ENCODE data around the gene ZDHHC14.
"Not testable (repeated sequence)": the region's sequence is repeated elsewhere in the genome, so short reads cannot be mapped to it uniquely, and the experiment has no call there.

ZDHHC14 gene

DNA sequence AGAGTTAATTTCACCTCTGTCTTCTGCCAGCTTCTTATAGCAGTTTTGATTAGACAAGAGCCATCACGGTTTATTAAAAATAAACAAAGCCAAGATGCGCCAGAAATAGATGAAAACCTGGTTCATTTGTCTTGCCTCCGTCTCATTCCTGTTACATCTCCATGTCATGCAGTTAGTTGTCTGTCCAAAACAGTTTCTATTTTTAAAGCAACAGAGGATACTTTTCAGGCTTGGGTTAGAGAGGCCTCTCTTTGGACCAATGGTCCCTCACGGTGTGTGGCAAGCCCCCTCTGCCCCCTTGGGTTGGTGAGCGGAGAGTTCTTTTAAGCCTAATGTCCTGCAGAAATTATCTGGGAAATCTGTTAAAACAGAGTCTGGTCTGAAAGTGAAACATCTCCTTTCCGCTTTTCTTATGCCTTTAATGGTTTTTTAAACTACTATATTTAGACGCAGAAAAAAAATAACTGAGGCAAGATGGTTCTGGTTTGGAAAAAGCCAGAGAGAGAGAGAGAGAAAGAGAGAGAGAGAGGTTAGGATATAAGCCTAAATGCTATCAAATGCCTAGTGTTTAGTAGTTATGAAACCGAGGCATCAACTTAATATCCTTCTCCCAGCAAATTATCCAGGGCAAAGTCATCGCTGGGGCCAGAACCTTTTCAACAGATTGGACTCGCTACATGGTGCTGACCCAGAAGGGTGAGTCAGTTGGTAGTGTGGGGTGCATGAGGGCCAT is 64.5 kb downstream of the ZDHHC14 start:
- DNase-seq (ENCODE audit: low spot score), result no peak

DNA sequence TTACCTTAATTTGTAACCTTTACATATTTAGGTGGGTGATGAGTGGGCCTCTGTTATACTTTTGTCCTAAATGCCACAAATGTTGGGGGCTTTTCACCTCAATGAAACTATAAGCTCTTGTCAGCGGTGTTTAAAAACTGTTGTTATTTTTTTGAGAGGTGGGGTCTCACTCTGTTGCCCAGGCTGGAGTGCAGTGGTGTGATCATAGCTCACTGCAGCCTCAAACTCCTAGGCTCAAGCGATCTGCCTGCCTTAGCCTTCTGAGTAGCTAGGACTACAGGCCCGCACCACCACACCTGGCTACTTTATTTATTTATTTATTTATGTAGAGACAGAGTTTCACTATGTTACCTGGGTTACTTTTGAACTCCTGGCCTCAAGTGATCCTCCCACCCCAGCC is 66.7 kb downstream of the ZDHHC14 start:
- no peak for DNase-seq (ENCODE audit: low spot score)

DNA sequence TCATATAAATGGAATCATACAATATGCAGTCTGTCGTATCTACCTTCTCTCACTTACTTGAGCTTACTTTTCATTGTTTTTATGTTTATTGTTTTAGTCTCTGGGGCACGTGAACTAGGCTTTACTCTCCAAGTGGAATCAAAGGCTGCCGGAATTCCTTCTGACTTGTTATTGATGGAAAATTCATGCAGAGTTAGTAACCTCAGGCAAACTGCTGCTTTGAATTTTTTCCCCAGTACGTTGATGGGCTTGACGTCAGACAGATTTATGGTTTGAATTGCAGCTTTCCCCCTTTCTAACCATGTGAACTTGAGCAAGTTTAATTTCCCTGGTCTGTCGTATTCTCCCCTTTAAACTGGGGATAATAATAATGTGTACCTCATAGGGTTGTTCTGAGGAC is 68.6 kb downstream of the ZDHHC14 start:
- no peak for DNase-seq (ENCODE audit: low spot score)

DNA sequence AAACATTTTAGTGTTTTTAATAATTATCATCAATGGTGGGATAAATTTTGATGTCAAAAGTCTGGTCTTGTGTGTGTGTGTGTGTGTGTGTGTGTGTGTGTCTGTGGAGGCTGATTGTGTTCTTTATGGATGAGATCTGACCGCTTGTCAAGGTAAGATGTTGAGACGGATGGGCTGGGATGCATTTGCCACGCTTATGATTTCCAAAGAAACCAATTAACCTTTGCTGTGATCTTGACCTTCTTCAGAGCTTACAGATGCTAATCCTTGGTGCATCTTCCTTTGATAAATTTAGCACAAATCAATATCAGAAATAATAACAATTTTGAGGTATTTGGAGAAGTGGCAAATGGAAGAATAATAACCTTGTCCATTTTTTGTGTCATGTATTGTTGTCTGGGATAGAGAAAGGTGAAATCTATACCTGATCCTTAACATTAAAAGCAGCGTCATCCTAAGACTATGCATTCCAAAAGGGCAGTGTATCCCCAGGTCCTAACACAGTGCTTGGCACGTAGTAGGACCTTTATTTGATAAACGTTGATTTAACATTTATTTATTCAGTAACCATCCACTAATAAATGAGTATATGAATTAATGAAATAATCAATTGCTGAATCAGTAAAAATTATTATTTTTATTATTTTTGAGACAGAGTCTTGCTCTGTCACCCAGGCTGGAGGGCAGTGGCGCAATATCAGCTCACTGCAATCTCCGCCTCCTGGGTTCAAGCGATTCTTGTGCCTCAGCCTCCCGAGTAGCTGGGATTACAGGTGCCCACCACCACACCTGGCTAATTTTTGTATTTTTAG is 70.1 kb downstream of the ZDHHC14 start:
- DNase-seq (ENCODE audit: low spot score), result no peak

DNA sequence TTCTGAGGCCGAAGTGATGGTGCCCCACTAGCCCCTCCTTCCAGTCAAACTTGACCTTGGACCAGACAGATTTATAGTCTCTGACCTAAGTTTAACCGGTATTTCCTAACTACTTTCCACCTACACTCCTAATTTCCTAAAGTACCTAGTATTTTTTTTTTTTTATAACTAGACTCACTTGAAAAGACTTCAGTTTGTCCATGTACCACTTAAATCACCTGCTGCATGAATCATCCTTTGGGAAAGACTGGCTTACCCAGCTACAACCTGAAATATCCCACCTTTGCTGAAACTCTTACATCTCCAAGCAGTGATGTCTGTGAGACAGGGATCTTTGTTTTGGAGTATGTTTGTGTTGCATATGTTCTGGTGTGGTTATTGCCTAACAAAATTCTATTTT is 71.1 kb downstream of the ZDHHC14 start:
- DNase-seq (ENCODE audit: low spot score), result no peak

DNA sequence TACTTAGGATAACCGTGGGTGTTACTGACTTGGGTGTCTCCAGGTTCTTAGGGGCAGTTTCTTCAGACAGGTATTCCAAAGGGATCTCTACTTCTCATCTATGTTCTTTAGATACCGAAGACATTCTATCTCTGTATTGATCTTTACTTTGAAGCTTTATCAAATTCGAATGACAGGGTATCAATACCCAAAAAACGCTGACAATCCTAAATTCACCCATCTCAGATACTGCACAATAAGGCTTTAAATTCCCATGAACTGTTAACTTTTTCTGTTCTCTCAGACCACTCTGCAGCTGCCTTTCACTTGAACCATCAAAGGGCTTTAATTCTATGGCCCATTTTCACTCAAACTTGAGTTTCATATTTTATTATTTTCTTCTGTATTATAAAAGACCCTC is 72.1 kb downstream of the ZDHHC14 start:
- DNase-seq (ENCODE audit: low spot score), result no peak

DNA sequence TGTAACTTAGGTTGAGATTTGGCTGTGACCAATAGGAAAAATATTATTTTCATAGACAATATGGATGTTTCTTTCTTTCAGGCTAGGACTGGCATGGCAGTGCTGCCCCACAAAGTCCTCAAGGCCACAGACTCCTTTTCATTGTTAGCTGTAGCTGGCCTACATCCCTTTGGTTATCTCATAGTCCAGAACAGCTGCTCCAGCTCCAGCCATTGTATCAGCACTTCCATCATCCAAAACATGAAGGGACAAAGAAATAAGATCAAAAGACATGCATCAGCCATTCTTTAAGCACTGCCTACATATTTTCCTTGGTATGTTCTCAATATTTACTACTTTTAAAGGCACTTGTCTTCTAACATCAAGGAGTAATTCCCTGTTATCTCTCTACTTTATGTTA is 73.0 kb downstream of the ZDHHC14 start:
- no peak for DNase-seq (ENCODE audit: low spot score)

DNA sequence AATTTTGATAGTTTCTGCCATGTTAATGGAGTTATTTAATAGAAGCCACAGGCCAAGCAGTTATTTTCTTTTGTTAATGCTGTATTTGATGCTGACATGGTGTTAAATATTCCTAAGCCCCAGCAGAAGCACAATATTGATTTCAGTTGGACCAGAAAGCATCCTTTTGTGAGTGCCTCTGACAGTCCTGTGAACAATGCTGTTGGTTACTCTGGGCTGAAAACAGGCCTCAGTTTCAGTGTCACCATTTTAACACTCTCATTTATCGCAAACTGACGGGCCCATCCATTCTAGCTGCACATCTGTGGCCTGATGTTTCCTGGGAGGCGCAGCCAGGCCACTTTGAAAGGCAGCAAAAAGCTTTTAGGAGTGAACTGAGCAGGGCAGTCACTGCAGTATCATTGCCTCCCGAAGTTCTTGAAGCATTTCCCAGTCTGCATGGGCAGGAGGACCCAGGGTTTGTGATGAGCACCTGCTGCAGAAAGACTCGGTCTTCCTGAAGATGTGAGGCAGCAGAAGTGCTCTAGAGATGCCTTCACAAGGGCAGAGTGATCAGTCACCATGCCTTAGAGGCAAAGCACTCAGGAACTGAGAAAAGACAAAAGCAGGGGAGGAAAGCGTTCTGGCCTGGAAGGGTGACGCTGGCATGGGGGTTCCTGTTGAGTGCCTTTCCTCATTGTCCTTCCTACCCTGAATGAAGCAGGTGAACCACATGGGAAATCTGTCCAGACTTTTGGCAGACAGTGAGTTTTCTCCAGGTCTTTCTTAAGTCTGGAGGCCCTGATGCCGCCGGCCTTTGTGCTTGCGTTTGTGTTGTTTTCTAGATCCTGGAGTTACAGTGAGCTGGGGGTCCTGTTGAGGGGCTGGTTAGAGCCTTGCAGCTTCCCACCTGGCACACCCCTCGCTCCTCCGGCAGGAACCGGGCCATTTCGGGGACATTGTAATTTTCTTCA is 74.0 kb downstream of the ZDHHC14 start:
- no peak for DNase-seq (ENCODE audit: low spot score)

DNA sequence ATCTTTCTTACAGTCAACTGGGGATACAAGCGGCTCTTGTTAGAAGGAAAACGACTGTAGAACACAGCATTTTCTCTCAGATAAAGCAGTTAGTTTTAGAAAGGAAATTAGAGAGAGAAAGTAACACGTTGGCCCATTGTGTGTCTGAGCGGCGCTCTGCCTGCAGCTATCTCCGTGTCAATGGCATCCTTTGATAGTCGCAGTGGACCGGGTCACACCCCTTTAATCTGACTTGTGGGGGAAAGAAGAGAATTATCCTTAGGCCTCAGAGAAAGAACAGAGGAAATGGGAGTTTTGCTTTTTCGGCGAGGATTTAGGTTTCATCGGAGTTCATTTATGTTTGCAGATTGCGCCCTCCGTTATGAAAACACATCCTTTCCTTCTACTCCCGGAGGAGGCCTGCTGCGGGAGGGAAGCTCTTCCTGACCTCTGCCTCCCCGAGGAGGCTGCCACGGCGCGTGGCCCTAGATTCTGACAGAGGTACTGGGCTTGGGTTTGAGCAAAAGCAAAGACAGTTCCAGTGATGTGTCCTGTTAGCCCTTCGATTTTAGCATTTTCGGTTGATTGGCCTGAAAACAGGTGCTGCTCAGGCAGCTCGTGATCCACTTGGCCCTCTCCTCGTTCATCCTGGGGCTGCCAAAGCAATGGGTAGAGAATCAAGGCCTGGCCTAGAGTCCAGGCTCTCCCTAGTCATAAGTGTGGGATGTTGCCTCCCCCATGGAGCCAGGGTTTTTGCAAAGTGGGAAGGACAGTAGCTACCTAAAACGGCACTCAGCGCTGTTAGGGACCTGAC is 74.9 kb downstream of the ZDHHC14 start:
- no peak for DNase-seq (ENCODE audit: low spot score)

DNA sequence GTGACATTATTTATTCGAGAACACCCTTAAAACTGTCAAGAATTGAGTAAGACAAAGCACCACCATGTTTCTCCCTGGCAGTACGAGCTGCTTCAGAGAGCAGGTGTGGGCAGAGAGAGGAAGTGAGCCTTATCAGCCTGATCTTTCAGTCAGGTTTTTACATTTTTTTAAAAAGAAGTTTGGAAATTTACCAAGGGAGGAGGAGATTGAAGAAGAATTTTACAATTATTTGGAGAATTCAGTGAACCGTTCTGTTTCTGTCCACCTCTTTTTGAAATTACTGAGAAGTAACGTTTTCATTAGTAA is 75.5 kb downstream of the ZDHHC14 start:
- no peak for DNase-seq (ENCODE audit: low spot score)

DNA sequence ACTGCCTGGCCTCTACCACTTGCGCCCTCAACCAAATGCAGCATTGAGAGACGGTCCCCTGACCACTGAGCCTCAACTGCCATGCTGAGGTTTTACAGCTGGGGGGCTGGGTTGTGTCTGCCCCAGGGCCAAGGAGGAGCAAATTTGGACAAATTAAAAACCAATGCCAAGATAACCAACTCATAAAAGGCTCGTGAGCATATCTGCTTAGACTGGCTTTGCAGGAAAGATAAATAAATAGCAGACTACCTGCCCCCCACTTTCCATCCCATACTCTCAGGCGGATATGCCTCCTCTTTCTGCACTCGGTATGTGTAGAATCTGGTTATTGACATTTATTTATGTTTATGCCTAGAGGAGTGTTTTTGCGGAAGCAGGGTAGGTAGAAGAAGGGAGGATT is 76.8 kb downstream of the ZDHHC14 start:
- no peak for DNase-seq (ENCODE audit: low spot score)

DNA sequence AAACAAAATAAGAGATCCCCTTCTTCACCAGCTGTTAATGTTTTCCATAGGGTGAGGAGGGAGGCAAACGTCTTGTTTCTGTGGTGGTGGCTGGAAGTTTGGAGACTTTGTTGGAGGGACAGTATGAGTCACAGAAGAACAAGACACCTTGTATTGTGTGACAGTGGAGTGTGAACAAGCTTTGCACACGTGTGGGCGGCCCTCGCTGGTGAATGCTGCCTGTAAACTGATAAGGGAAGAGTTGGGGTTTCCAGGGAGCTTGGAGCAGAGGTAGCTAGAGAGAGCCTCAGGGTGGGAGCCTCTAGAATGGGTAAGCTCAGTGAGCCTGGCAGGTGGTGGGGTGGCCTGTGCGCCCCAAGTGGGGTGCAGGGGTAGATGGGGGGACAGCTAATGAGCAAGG is 78.3 kb downstream of the ZDHHC14 start:
- DNase-seq (ENCODE audit: low spot score), result no peak

DNA sequence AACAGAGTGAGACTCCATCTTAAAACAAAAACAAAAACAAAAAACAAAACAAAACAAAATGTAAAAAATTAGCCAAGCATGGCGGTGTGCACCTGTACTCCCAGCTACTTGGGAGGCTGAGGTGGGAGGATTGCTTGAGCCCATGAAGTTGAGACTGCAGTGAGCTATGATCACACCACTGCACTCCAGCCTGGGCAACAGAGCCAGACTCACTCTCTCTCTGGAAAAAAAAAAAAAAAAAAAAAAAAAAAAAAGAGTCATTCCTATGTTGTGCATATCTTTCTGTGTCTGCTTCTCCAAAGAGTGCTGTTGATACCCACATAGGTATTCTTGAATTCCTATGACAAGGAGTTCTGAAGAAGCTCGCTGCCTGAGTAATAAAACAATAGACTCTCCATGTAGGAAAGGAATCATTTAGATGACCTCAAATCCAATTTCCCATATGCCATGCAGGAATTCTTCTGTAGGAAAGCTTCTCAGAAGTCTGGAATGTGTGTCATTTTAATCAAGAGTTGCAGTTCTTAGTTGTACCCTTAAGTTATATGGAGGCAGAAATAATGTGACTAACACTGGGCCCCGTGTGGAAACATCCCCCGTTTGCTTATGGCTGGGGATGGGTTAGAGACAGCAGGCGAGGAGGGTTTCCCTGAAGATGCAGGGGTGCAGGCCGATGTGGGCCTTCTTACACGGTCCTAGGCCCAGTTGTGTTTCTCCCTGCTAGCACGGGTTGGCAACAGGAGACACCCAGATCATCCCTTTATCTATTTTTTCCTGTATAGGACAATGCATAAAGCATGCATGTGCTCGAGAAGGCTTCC is 79.4 kb downstream of the ZDHHC14 start:
- DNase-seq (ENCODE audit: low spot score), result no peak

DNA sequence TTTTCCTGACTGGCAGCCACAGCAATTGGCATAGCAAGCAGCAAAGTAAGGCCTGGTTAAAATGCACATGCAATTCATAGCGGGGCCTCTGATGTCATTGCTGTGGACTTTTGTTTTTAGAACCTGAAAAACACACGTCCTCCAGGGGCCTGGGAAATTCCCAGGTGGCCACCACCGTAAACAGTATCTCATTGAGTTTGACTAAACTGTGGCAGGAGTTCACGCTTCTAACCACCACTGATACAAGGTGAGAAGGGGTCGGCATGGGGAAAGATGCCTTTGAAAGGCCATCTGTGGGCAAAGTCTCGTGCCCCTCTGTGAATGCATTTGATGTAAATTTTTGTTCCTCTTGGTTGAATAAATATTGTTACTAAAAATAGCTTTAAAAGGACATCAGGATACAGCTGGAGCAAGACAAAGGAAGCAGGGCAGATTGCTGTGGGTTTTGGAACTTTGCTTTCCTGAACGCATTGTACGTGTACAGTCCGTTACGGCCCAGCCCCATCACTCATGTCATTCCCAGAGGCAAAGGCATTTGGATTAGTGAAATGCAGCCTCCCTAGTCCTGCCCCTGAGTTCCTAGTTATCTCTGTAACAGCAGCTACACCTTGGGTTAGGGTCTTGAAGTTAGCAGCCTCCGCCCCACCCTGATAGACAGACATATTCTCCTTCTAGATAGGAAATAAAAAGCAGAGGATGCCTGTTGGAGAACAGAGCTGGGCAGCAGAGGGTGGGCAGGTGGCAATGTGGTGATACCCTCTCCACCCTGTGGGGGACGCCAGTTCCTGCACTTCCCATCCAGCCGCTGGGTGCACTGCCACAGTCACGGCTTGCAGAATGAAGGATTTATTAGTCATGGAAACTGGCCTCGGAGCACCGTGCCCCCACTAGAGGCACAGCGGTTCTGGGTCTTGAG is 80.3 kb downstream of the ZDHHC14 start:
- no peak for DNase-seq (ENCODE audit: low spot score)

DNA sequence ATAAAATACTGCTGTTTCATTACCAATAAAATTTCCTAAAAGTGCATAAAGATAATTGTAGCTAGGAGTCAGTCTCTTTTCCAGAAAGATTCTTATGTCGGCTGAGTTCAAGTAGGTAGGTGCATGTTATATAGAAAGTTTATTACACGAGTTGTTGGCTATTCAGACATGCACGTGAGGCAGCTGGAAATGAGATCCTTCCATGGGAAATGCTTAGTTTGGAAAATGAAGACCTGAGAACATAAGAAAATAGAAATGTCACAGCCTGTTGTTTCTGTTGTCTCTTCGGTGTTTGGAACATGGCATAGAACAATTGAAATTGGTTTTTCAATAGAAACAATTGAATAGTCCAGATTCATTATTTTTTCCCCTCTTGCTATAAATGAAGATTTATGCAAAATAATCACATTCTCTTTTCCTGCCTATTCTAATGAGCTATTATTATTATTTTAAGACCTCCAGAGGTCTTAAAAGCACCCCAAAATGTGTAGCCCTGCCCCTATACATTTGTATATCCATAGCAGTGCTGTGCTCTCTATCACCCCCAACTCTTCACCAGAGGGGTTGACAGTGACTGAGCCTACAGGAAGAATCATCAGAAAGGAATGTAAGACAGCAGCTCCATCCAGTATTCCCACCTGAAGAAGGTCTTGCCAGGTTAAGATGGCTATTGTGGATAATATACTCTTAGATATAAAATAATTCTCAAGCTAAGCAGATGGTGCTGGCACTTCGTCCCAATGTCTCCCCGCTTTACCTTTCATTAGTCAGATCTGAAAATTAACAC is 82.2 kb downstream of the ZDHHC14 start:
- DNase-seq (ENCODE audit: low spot score), result no peak

DNA sequence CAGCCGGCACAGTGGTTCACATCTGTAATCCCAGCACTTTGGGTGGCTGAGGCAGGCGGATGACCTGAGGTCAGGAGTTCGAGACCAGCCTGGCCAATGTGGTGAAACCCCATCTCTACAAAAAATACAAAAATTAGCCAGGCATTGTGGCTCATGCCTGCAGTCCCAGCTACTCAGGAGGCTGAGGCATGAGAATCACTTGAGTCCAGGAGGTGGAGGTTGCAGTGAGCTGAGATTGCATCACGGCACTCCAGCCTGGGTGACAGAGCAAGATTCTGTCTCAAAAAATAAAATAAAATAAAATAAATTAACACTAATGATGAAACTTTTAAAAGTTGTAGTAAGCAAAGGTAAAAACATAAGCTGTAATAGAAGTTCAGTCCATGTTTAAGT is 82.7 kb downstream of the ZDHHC14 start:
- not testable (repeated sequence) for DNase-seq (ENCODE audit: low spot score)

DNA sequence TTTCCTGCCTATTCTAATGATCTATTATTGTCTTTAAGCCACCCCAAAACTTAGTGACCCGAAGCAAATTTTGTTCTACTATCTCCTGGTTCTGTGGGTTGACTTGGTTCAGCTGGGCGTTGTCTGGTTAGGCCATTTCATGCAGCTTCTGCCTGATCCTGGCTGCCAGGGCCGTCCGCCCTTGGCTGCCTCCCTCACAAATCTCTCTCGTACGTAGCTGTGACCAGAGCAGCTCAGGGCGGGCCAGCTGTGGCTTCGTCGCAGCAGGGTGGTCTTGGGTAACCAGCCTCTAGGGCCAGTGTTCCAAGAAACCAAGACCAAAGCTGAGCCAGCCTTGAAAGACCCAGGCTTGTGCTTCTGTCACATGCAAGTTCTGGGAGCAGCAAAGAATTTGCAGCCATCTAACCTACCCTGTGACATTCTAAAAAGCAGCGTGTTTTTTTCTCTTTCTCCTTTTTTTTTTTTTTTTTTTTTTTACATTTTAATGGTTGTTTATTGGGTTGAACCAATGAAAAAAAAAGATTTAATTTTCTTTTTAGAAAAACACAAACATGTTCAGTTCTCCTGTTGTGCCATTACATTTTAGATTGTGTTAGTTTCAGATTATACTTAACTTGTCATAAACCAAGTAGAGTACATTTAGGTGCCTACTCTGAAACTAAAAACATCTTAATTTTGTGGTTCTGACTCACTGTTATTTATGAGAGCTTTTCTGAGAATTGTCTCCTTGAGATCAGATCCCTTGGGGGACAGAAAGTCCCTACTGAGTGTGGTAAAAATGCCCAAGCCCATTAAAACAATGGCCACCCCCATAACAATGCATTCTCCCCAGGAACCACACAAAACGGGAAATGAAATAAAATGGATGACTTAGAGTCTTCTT is 83.9 kb downstream of the ZDHHC14 start:
- no peak for DNase-seq (ENCODE audit: low spot score)

DNA sequence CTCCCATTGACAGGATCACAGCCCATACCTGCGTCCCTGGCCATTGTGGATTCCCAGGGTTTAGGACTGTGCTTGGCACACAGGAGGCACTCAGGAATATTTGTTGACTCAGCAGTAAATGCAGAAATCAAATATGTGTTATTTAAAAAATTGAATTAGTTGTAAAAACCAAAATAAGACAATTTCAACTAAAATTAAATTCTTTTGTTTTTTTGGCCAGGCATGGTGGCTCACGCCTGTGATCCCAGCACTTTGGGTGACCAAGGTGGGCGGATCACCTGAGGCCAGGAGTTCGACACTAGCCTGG is 85.3 kb downstream of the ZDHHC14 start:
- no peak for DNase-seq (ENCODE audit: low spot score)

Measured in ecto neural progenitor cell (in vitro differentiated cells).